Measurements from ENCODE around the gene MARCO.

Gene MARCO

DNA sequence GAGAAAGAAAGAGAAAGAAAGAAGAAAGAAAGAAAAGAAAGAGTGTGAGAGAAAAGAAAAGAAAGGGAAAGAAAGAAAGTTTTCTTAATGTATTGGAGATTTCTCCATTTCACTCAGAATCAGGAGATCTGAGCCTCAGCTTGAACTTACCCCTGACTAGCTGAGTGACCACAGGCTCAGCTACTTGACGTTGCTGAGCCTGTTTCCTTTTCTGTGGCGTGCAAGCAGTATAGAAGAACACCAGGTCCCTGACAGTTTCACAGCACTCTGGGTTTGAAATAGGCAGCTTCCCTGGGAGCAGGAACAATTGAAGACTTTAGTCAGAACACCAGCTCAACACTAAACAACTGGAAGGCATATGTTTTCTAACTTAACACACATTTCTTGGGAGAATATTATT lies 44.7 kb downstream of the MARCO start:
- Histone ChIP-seq H3K9me3 (ENCODE audit: low read length) (no peaks in the 10 kb centered on the region), H3K4me1 (ENCODE audit: insufficient read depth, low read length, severe bottlenecking) (no peaks in the 10 kb centered on the region), H3K9me2 (ENCODE audit: low read depth, low read length) (no peaks in the 10 kb centered on the region), H4K20me1 (ENCODE audit: insufficient read depth, low read length) (no peaks in the 10 kb centered on the region), H3K9ac (ENCODE audit: low read length) (no peak overlapping the region), H3K79me2 (ENCODE audit: insufficient read depth, low read length) (no peaks in the 10 kb centered on the region), H3K4me3 (ENCODE audit: low read depth, low read length, poor library complexity, severe bottlenecking) (no peak overlapping the region), H3K36me3 (ENCODE audit: insufficient read depth, low read length) (no peaks in the 10 kb centered on the region), H3K4me2 (ENCODE audit: low read length) (no peak overlapping the region), H3F3A (ENCODE audit: insufficient read depth, low read length) (no peaks in the 10 kb centered on the region), H2AFZ (ENCODE audit: low read length) (no peak overlapping the region), H3K27ac (ENCODE audit: low read depth, low read length, poor library complexity, severe bottlenecking) (no peak overlapping the region), H3K27me3 (ENCODE audit: insufficient read depth, low read length) (no peaks in the 10 kb centered on the region)
- TF ChIP-seq, protein P1, sequence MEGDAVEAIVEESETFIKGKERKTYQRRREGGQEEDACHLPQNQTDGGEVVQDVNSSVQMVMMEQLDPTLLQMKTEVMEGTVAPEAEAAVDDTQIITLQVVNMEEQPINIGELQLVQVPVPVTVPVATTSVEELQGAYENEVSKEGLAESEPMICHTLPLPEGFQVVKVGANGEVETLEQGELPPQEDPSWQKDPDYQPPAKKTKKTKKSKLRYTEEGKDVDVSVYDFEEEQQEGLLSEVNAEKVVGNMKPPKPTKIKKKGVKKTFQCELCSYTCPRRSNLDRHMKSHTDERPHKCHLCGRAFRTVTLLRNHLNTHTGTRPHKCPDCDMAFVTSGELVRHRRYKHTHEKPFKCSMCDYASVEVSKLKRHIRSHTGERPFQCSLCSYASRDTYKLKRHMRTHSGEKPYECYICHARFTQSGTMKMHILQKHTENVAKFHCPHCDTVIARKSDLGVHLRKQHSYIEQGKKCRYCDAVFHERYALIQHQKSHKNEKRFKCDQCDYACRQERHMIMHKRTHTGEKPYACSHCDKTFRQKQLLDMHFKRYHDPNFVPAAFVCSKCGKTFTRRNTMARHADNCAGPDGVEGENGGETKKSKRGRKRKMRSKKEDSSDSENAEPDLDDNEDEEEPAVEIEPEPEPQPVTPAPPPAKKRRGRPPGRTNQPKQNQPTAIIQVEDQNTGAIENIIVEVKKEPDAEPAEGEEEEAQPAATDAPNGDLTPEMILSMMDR (IDR thresholded peaks at IDR 0.05; ENCODE audit: low read length) = no peak
- no peak for TF ChIP-seq EZH2 (IDR thresholded peaks at IDR 0.05; ENCODE audit: borderline replicate concordance, low read length)

DNA sequence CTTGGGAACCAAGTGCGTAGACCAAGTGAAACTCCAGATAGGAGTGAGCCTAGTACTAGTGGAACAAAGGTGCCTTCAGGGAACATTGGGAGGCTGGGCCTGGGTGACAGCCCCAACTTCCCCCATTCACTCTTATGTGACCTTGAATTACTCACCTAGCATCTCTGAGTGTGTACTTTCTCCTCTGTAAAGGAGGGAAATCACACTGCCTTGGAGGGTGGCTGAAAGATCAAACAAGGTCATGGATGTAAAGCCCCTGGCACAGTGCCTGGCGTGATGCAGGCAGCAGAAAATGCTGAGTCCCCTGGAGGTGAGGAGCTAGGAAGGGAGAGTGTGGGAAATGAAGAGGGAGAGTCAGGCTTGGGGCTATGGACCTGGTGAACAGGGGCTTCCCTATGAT lies 45.9 kb downstream of the MARCO start:
- TF ChIP-seq, protein P1 (IDR thresholded peaks at IDR 0.05; ENCODE audit: low read length) = no peak
- no peak for TF ChIP-seq EZH2 (IDR thresholded peaks at IDR 0.05; ENCODE audit: borderline replicate concordance, low read length)

DNA sequence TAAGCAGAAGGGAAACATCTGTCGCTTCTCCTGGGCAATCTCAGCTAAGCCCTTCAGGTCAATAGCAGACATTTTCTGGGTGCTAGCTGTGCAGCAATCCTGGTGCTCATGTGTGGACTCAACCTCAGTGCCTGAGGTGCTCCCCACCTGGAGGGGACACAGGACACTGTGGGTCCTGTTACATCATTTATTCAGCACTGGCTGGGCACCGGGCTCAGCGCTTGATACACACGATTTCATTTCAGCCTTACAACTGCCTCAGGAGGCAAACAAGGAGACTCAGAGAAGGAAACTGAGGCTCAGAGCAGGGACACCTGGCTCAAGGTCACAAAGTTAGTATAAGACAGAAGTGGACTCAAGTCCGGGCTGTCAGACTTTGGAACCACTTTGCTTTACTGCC lies 46.7 kb downstream of the MARCO start:
- H3F3A ChIP-seq (ENCODE audit: insufficient read depth, low read length) = no peaks in the 10 kb centered on the region
- H3K36me3 ChIP-seq (ENCODE audit: insufficient read depth, low read length) = no peaks in the 10 kb centered on the region
- H4K20me1 ChIP-seq (ENCODE audit: insufficient read depth, low read length) = no peaks in the 10 kb centered on the region
- no peaks in the 10 kb centered on the region for H3K9me3 ChIP-seq (ENCODE audit: low read length)
- no peak overlapping the region for H2AFZ ChIP-seq (ENCODE audit: low read length)
- no peak for TF ChIP-seq EZH2 (IDR thresholded peaks at IDR 0.05; ENCODE audit: borderline replicate concordance, low read length)
- TF ChIP-seq, protein P1 (IDR thresholded peaks at IDR 0.05; ENCODE audit: low read length) = no peak
- H3K4me1 ChIP-seq (ENCODE audit: insufficient read depth, low read length, severe bottlenecking) = no peaks in the 10 kb centered on the region
- no peaks in the 10 kb centered on the region for H3K79me2 ChIP-seq (ENCODE audit: insufficient read depth, low read length)
- H3K9ac ChIP-seq (ENCODE audit: low read length) = no peak overlapping the region
- no peak overlapping the region for H3K4me3 ChIP-seq (ENCODE audit: low read depth, low read length, poor library complexity, severe bottlenecking)
- H3K27ac ChIP-seq (ENCODE audit: low read depth, low read length, poor library complexity, severe bottlenecking) = no peak overlapping the region
- H3K27me3 ChIP-seq (ENCODE audit: insufficient read depth, low read length) = no peaks in the 10 kb centered on the region
- no peaks in the 10 kb centered on the region for H3K9me2 ChIP-seq (ENCODE audit: low read depth, low read length)
- no peak overlapping the region for H3K4me2 ChIP-seq (ENCODE audit: low read length)

More for the DNA sequence above, 45.9 kb downstream of the MARCO start:
- Histone ChIP-seq H3K79me2 (ENCODE audit: insufficient read depth, low read length) (no peaks in the 10 kb centered on the region), H3K27me3 (ENCODE audit: insufficient read depth, low read length) (no peaks in the 10 kb centered on the region), H3K27ac (ENCODE audit: low read depth, low read length, poor library complexity, severe bottlenecking) (no peak overlapping the region), H3K36me3 (ENCODE audit: insufficient read depth, low read length) (no peaks in the 10 kb centered on the region), H3F3A (ENCODE audit: insufficient read depth, low read length) (no peaks in the 10 kb centered on the region), H3K4me2 (ENCODE audit: low read length) (no peak overlapping the region), H3K9me2 (ENCODE audit: low read depth, low read length) (no peaks in the 10 kb centered on the region), H2AFZ (ENCODE audit: low read length) (no peak overlapping the region), H3K4me1 (ENCODE audit: insufficient read depth, low read length, severe bottlenecking) (no peaks in the 10 kb centered on the region), H3K9me3 (ENCODE audit: low read length) (no peaks in the 10 kb centered on the region), H3K4me3 (ENCODE audit: low read depth, low read length, poor library complexity, severe bottlenecking) (no peak overlapping the region), H4K20me1 (ENCODE audit: insufficient read depth, low read length) (no peaks in the 10 kb centered on the region), H3K9ac (ENCODE audit: low read length) (no peak overlapping the region)

Measured in OCI-LY1 (cell line).